BE2C (cell line): ENCODE results near the gene RASSF9.

ENCODE experiments used
- DNase-seq: peaks from one replicate; pipeline ENCODE4 v3.0.0-alpha.2; 2020
- H3K27me3 ChIP-seq: fragments of 250-450 bp; sonication (Bioruptor Pico); 2 replicates; pipeline ENCODE4 v1.5.1; 2020; ENCODE audit warnings: mild to moderate bottlenecking
- H3K36me3 ChIP-seq: fragments of 250-450 bp; sonication (Bioruptor Pico); 2 replicates; pipeline ENCODE4 v1.5.1; 2020; ENCODE audit warnings: mild to moderate bottlenecking
- H3K4me1 ChIP-seq: fragments of 250-450 bp; sonication (Bioruptor Pico); 2 replicates; pipeline ENCODE4 v1.5.1; 2020
- H3K4me3 ChIP-seq: 2 replicates; pipeline ENCODE4 v1.5.1; 2011; ENCODE audit warnings: low read depth, low read length
- H3K9me3 ChIP-seq: fragments of 250-450 bp; sonication (Bioruptor Pico); 2 replicates; pipeline ENCODE4 v1.5.1; 2020
- CTCF ChIP-seq: IDR thresholded peaks from 2 replicates; pipeline ENCODE4 v1.5.1; 2012; ENCODE audit warnings: mild to moderate bottlenecking, low read depth, low read length

The RASSF9 gene

GRCh38 chr12:85866986-85867776 is 31.0 kb upstream of the RASSF9 start:
- no peaks in the 10 kb centered on the region for H3K4me1 ChIP-seq
- no peaks in the 10 kb centered on the region for H3K9me3 ChIP-seq
- peak; percentile 79 for TF ChIP-seq CTCF
- no peaks in the 10 kb centered on the region for H3K36me3 ChIP-seq
- no peak for DNase-seq
- H3K27me3 ChIP-seq = peaks cover 15% of the 10 kb centered on the region
- no peak overlapping the region for H3K4me3 ChIP-seq

GRCh38 chr12:85865890-85866289 is 29.7 kb upstream of the RASSF9 start:
- no peak for DNase-seq
- H3K27me3 ChIP-seq = peaks cover 10% of the 10 kb centered on the region
- H3K4me1 ChIP-seq = no peaks in the 10 kb centered on the region
- H3K9me3 ChIP-seq = no peaks in the 10 kb centered on the region
- H3K36me3 ChIP-seq = no peaks in the 10 kb centered on the region
- no peak for TF ChIP-seq CTCF
- no peak overlapping the region for H3K4me3 ChIP-seq

GRCh38 chr12:85856966-85857365 is 20.8 kb upstream of the RASSF9 start:
- H3K4me3 ChIP-seq = no peak overlapping the region
- peaks cover 5% of the 10 kb centered on the region; the same call in 1 of the 2 replicates for H3K27me3 ChIP-seq
- no peaks in the 10 kb centered on the region for H3K36me3 ChIP-seq
- no peak for TF ChIP-seq CTCF
- DNase-seq = no peak
- H3K4me1 ChIP-seq = no peaks in the 10 kb centered on the region
- H3K9me3 ChIP-seq = no peaks in the 10 kb centered on the region

- no peak overlapping the region for H3K4me3 ChIP-seq
- H3K4me1 ChIP-seq = no peaks in the 10 kb centered on the region
- no peaks in the 10 kb centered on the region for H3K9me3 ChIP-seq
- H3K27me3 ChIP-seq = peaks cover 5% of the 10 kb centered on the region; the same call in 1 of the 2 replicates
- no peak for TF ChIP-seq CTCF
- no peak for DNase-seq
- H3K36me3 ChIP-seq = no peaks in the 10 kb centered on the region
These were observed 19.1 kb upstream of the RASSF9 start for GRCh38 chr12:85855305-85855704.

- DNase-seq = no peak
- Histone ChIP-seq H3K27me3 (peaks cover 15% of the 10 kb centered on the region), H3K4me3 (no peak overlapping the region), H3K36me3 (no peaks in the 10 kb centered on the region), H3K9me3 (no peaks in the 10 kb centered on the region), H3K4me1 (no peaks in the 10 kb centered on the region)
- TF ChIP-seq CTCF = no peak
These were observed 13.1 kb upstream of the RASSF9 start for GRCh38 chr12:85849344-85849743.

GRCh38 chr12:85843606-85844310 is 7.5 kb upstream of the RASSF9 start:
- DNase-seq = no peak
- H3K36me3 ChIP-seq = no peaks in the 10 kb centered on the region
- peaks cover 36% of the 10 kb centered on the region for H3K27me3 ChIP-seq
- H3K4me1 ChIP-seq = no peaks in the 10 kb centered on the region
- TF ChIP-seq CTCF = no peak
- no peaks in the 10 kb centered on the region for H3K9me3 ChIP-seq
- no peak overlapping the region for H3K4me3 ChIP-seq
